ENCODE results near the gene CENPX.
"Not testable (repeated sequence)": the region's sequence is repeated elsewhere in the genome, so short reads cannot be mapped to it uniquely, and the experiment has no call there.

The CENPX gene

GRCh38 chr17:82043507-82043906, 20.8 kb upstream of the CENPX start:
- H3K4me3 ChIP-seq (ENCODE audit: low read length), result no peak overlapping the region
- no peak for DNase-seq (ENCODE audit: low read depth, low spot score)

- H3K4me3 ChIP-seq (ENCODE audit: low read length), result no peak overlapping the region
- no peak for DNase-seq (ENCODE audit: low read depth, low spot score)
Measured at GRCh38 chr17:82042649-82043048, 20.0 kb upstream of the CENPX start.

- no peak for DNase-seq (ENCODE audit: low read depth, low spot score)
- no peak overlapping the region for H3K4me3 ChIP-seq (ENCODE audit: low read length)
Measured at GRCh38 chr17:82041144-82041814, 18.6 kb upstream of the CENPX start.

- H3K4me3 ChIP-seq (ENCODE audit: low read length), result no peak overlapping the region
- no peak for DNase-seq (ENCODE audit: low read depth, low spot score)
Measured at GRCh38 chr17:82039695-82040299, 17.1 kb upstream of the CENPX start.

GRCh38 chr17:82038796-82039409, 16.2 kb upstream of the CENPX start:
- DNase-seq (ENCODE audit: low read depth, low spot score), result peak; percentile 56
- not testable (repeated sequence) for H3K4me3 ChIP-seq (ENCODE audit: low read length)

GRCh38 chr17:82037889-82038195, 15.2 kb upstream of the CENPX start:
- peak overlapping the region; percentile 75 for H3K4me3 ChIP-seq (ENCODE audit: low read length)
- no peak for DNase-seq (ENCODE audit: low read depth, low spot score)

- H3K4me3 ChIP-seq (ENCODE audit: low read length), result peak within 1 kb of the TSS; percentile 75
- DNase-seq (ENCODE audit: low read depth, low spot score), result peak; percentile 91
Measured at GRCh38 chr17:82037092-82037888, 14.6 kb upstream of the CENPX start, which contains the start of gene DCXR. DCXR (minus strand) TSS chr17:82037697; CDS start chr17:82037682, 15 bp downstream.

GRCh38 chr17:82036634-82037091, 14.0 kb upstream of the CENPX start:
- peak overlapping the region; percentile 75 for H3K4me3 ChIP-seq (ENCODE audit: low read length)
- DNase-seq (ENCODE audit: low read depth, low spot score), result no peak

DNA sequence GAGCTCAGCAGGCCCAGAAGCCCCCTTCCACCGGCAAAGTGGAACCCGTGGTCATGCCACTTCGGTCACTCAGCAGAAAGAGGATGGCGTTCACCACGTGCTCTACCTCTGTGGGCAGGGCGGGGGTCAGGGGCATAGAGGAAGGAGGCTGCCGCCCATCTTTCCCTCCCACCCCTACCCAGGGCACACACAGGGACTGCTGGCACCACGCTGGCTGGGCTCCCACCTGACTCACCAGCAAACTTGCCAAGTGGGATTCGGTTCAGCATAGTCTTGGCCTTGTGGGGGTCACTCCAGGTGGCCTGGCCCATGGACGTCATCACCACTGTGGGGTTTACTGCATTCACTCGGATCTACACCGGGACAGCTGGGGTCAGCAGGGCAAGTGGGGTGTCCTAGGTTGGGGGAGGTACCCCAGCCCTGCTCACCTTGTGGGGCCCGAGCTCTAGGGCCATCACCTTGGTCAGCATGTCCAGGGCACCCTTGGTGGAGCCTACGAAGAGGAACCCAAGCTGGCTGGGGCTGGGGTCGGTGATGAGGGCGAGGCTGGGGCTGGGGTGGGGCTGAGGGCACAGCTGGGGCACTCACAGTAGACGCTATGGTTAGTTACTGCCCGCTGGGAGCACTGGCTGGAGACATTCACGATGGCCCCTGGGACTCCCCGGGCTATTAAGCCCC, 13.4 kb upstream of the CENPX start:
- H3K4me3 ChIP-seq (ENCODE audit: low read length), result peak overlapping the region; percentile 75; the same call in 1 of the 2 replicates
- DNase-seq (ENCODE audit: low read depth, low spot score), result no peak

- no peak for DNase-seq (ENCODE audit: low read depth, low spot score)
- no peak overlapping the region for H3K4me3 ChIP-seq (ENCODE audit: low read length)
Measured at GRCh38 chr17:82035488-82035887, 12.8 kb upstream of the CENPX start.

- DNase-seq (ENCODE audit: low read depth, low spot score), result no peak
- H3K4me3 ChIP-seq (ENCODE audit: low read length), result no peak overlapping the region
Measured at GRCh38 chr17:82034371-82035011, 11.8 kb upstream of the CENPX start.

DNA sequence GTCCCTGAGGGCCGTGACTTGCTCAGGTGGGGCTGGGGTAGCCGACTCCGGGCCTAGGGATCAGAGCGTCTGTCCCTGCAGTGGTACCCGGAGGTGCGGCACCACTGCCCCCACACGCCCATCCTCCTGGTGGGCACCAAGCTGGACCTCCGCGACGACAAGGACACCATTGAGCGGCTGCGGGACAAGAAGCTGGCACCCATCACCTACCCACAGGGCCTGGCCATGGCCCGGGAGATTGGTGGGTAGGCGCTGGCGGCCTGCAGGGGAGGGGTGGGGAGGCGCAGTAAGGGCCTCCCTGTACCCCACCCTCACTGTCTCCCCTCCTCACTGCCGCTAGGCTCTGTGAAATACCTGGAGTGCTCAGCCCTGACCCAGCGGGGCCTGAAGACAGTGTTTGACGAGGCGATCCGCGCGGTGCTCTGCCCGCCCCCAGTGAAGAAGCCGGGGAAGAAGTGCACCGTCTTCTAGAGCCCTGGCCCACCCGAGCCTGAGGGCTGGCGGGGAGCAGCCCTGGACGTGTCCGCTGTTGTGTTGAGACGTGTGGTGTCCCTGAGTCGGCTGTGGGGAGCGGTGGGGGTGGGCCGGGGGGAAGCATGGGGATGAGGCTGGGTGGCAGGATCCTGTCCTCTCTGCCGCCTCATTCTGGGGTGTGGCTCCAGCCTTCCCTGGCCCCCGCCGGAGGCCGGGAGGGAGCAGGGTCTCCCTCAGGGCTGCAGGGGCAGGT, 10.8 kb upstream of the CENPX start:
- H3K4me3 ChIP-seq (ENCODE audit: low read length), result no peak overlapping the region
- DNase-seq (ENCODE audit: low read depth, low spot score), result no peak

DNA sequence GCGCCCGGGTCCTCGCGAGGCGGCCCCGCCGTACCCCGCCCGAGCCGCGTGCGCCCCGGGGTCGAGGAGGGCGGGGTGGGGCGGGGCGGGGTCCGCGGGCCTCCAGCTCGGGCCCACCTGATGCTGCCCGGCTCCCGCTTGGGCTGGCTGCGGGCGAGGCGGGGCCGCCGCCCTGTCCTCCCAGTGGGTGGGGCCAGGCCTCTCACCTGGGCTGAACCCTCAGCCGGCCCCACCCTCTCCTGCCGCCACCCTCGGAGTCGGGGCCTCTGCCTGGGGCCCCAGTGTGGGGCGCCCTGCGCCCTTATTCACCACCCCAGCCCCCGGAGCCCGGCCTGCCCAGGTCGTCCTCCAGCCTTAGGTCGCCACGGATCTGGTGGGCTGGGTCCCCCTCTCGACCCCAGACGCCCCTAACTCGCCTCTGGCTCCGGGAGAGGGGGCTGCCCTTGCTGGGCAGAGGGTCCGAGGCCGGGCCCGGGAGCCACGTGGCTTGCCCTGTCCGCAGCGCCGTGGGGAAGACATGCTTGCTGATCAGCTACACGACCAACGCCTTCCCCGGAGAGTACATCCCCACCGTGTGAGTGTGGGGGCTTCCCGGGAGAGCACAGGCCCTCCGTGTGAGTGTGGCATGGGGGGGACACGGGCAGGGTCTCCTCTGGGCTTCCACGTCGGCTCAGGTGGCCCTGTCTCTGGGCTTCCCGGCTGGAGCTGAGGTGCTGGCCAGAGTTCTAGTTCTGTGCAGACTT, 9.4 kb upstream of the CENPX start:
- no peak for DNase-seq (ENCODE audit: low read depth, low spot score)

DNA sequence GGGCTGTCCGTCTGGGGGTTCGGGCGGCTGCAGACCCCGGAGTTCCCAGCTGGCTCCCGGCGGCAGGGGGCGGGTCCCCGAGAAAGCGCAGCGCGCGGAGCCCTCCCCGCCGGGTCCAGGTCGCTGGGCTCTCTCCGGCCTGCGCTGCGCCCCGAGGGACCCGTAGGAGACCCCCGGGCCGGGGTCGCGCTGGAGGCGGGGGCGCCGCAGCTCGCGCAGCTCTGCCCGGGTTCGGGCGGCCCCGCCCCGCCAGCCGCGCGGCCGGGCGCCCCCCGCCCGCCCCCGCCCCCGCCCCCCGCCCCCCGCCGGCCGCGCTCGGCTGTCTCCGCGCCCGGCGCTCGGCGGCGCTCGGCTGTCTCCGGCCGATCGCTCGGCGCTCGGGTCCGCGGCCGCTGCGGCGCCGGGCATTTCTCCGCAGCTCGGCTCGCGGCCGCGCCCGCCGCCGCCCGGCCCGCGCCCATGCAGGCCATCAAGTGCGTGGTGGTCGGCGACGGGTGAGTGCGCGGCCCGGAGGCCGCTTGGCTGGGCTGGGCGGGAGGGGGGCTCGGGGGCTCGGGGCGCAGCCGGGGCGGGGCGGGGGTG, 8.7 kb upstream of the CENPX start, which contains the start of gene RAC3:
RAC3 (plus strand) TSS at position 376 of the 582 bp plus-strand sequence; CDS start at position 460, 84 bp downstream.
- no peak for DNase-seq (ENCODE audit: low read depth, low spot score)
- peak within 1 kb of the TSS; percentile 57 for H3K4me3 ChIP-seq (ENCODE audit: low read length)

More for the DNA sequence above, 9.4 kb upstream of the CENPX start:
- peak overlapping the region; percentile 41 for H3K4me3 ChIP-seq (ENCODE audit: low read length)

- H3K4me3 ChIP-seq (ENCODE audit: low read length), result peak overlapping the region; percentile 57
- peak; percentile 84 for DNase-seq (ENCODE audit: low read depth, low spot score)
Measured at GRCh38 chr17:82030470-82031302, 8.0 kb upstream of the CENPX start.

DNA sequence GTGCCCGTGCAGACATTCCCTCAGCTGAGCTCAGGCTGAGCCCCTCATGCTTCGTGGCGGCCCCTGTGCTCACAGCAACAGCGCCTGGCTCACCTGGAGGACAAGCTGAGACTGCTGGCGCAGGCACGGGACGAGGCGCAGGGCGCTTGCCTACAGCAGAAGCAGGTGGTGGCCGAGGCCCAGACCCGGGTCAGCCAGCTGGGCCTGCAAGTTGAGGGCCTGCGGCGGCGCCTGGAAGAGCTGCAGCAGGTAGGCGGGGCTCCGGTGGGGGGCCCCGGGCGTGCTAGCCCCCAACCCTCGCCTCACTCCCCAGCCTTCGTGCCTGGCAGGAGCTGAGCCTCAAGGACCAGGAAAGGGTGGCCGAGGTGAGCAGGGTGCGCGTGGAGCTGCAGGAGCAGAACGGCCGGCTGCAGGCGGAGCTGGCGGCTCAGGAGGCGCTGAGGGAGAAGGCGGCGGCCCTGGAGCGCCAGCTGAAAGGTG, 7.4 kb upstream of the CENPX start:
- no peak for DNase-seq (ENCODE audit: low read depth, low spot score)
- H3K4me3 ChIP-seq (ENCODE audit: low read length), result peak overlapping the region; percentile 57
